ENCODE measurements around the gene TAOK1. TPM values are rescaled to one million over a fixed set of nuclear protein-coding genes. Genes with fewer than 3 reads are reported as not detected.
A peak's percentile ranks its signal among the peaks of the same experiment; 100 is the strongest.

TAOK1 gene
- polyA plus RNA-seq (2011; rRNA removed) (27.6 and 34.2 TPM in 2 replicates), polyA minus RNA-seq (2011; rRNA and poly(A)+ RNA removed) (52.9 and 72.0 TPM in 2 replicates)

DNA sequence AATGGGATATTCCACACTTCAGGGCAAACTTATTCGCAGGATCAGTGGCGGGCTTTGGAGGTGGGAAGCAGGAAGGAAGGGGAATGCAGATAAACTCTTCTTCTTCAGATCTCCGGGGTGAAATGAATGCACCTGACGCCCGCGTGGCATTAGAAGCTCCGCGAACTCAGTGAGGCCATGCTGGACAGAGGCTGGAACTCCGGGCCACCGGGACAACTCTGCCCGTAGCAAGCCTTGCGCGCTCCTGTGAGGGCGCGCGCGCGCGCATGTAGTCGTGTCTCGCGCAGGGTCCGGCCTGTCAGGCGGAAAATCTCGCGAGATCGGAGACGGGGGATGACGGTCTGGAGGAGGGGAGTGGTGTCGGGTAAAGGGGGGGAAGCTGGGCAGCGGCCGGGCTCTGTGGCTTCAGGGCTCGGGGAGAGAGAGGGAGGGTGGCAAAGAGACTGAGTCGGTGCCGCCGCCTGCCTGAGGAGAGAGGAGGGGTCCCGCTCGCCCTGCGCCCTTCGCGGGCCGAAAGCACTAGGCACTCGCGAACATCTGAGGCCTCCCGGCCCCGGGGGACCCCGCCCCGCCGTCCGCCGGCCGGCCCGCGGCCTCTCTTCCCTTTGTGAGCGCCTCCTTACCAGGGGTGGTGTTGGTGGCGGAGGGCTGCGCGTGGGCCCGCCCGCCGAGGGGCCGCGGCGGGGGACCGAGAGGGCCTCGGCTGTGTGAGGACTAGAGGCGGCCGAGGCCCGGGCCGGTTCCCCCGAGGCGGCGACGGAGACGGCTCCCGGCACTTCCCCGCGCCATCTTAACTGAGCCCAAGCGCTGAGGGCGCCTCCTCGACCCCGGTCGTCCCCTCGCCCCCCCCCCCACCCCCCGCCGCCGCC lies at the start of gene TAOK1:
Gene TAOK1 (plus strand): TSS at position 382 of the 869 bp plus-strand sequence. CDS start 61,186 bp downstream, outside the sequence.
- H3K9me3 ChIP-seq (ENCODE audit: control insufficient read depth, insufficient read depth, low read length): no peaks in the 10 kb centered on the region; the same call in 1 of the 2 replicates
- peak within 1 kb of the TSS; percentile 52 for H3K27ac ChIP-seq (ENCODE audit: low read depth, low read length)
- no peaks in the 10 kb centered on the region for H3K27me3 ChIP-seq (ENCODE audit: control insufficient read depth, insufficient read depth, low read length)
- peak within 1 kb of the TSS; percentile 97 for H3K4me3 ChIP-seq (ENCODE audit: low read depth, low read length)
- ChIA-PET CTCF (interaction anchor here (1.1 kb wide), 1 partner anchor 20 kb away, joined by 6 read pairs; no protein-coding TSS in a partner anchor), POLR2A (interaction anchor here (0.6 to 1.4 kb wide), 7 partner anchors 11 to 105 kb away, joined by 3 to 10 read pairs (median 6); partner anchors contain the start of gene NUFIP2)
- TF ChIP-seq, protein P1, sequence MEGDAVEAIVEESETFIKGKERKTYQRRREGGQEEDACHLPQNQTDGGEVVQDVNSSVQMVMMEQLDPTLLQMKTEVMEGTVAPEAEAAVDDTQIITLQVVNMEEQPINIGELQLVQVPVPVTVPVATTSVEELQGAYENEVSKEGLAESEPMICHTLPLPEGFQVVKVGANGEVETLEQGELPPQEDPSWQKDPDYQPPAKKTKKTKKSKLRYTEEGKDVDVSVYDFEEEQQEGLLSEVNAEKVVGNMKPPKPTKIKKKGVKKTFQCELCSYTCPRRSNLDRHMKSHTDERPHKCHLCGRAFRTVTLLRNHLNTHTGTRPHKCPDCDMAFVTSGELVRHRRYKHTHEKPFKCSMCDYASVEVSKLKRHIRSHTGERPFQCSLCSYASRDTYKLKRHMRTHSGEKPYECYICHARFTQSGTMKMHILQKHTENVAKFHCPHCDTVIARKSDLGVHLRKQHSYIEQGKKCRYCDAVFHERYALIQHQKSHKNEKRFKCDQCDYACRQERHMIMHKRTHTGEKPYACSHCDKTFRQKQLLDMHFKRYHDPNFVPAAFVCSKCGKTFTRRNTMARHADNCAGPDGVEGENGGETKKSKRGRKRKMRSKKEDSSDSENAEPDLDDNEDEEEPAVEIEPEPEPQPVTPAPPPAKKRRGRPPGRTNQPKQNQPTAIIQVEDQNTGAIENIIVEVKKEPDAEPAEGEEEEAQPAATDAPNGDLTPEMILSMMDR (IDR thresholded peaks at IDR 0.05; ENCODE audit: low read depth, low read length): no peak
- DNase-seq (ENCODE audit: low read depth, low spot score): peak; percentile 96

DNA sequence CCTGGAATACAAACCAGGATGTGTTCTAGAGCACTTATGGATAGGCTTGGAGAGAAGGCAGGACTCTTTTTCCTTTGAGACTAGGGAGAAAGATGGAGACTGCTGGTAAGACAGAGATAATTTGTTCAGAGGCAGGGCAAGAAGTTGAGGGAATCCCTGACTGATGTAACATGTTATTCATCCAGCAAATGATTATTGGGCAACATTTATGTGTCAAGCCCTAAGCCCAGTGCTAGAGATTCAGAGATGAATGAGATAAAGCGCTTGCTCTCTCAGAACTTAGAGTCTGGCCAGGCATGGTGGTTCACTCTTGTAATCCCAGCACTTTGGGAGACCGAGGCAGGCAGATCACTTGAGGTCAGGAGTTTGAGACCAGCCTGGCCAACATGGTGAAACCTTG lies 48.4 kb upstream of the TAOK1 start:
- H3K27me3 ChIP-seq (ENCODE audit: control insufficient read depth, insufficient read depth, low read length): peaks cover 6% of the 10 kb centered on the region
- TF ChIP-seq, protein P1 (IDR thresholded peaks at IDR 0.05; ENCODE audit: low read depth, low read length): no peak
- H3K27ac ChIP-seq (ENCODE audit: low read depth, low read length): no peak overlapping the region
- POLR2A ChIA-PET: no interaction called here
- no peak for DNase-seq (ENCODE audit: low read depth, low spot score)
- H3K9me3 ChIP-seq (ENCODE audit: control insufficient read depth, insufficient read depth, low read length): no peaks in the 10 kb centered on the region
- H3K4me3 ChIP-seq (ENCODE audit: low read depth, low read length): no peak overlapping the region
- CTCF ChIA-PET: no interaction called here

- POLR2A ChIA-PET: no interaction called here
- CTCF ChIA-PET: no interaction called here
- no peak overlapping the region for H3K4me3 ChIP-seq (ENCODE audit: low read depth, low read length)
- DNase-seq (ENCODE audit: low read depth, low spot score): no peak
- H3K9me3 ChIP-seq (ENCODE audit: control insufficient read depth, insufficient read depth, low read length): no peaks in the 10 kb centered on the region
- no peak overlapping the region for H3K27ac ChIP-seq (ENCODE audit: low read depth, low read length)
- TF ChIP-seq, protein P1 (IDR thresholded peaks at IDR 0.05; ENCODE audit: low read depth, low read length): no peak
- peaks cover 6% of the 10 kb centered on the region for H3K27me3 ChIP-seq (ENCODE audit: control insufficient read depth, insufficient read depth, low read length)
Observed at GRCh38 chr17:29342158-29342765, 47.9 kb upstream of the TAOK1 start.

- ChIA-PET CTCF (interaction anchor here (1.0 kb wide), 1 partner anchor 164 kb away, joined by 3 read pairs; the partner anchor contains the start of gene MYO18A), POLR2A (interaction anchor here (0.9 kb wide), 1 partner anchor 93 kb away, joined by 3 read pairs; no protein-coding TSS in a partner anchor)
- no peaks in the 10 kb centered on the region for H3K9me3 ChIP-seq (ENCODE audit: control insufficient read depth, insufficient read depth, low read length)
- no peak for DNase-seq (ENCODE audit: low read depth, low spot score)
- peaks cover 6% of the 10 kb centered on the region for H3K27me3 ChIP-seq (ENCODE audit: control insufficient read depth, insufficient read depth, low read length)
- TF ChIP-seq, protein P1 (IDR thresholded peaks at IDR 0.05; ENCODE audit: low read depth, low read length): no peak
- no peak overlapping the region for H3K4me3 ChIP-seq (ENCODE audit: low read depth, low read length)
- H3K27ac ChIP-seq (ENCODE audit: low read depth, low read length): no peak overlapping the region
Observed at GRCh38 chr17:29344201-29344856, 45.8 kb upstream of the TAOK1 start.

Measured in AG04450 (cell line).